IMR-90 (cell line): Measurements from ENCODE around the gene RAB11B.

Experiments
- BHLHE40 ChIP-seq: fragments of 150-350 bp; IDR thresholded peaks from 2 replicates; pipeline ENCODE4 v1.6.1; 2016; ENCODE audit warnings: mild to moderate bottlenecking, low read depth, low read length
- CEBPB ChIP-seq: IDR thresholded peaks from 2 replicates; pipeline ENCODE4 v1.6.1; 2012; ENCODE audit warnings: low read depth, low read length, improper control_type of control experiment
- CTCF ChIP-seq: conservative IDR thresholded peaks from 2 replicates; pipeline ENCODE4 v1.5.1; 2012; ENCODE audit warnings: mild to moderate bottlenecking, low read depth, low read length, improper control_type of control experiment
- ELK1 ChIP-seq: fragments of 150-350 bp; IDR thresholded peaks from 2 replicates; pipeline ENCODE4 v1.6.1; 2016; ENCODE audit warnings: low read depth, mild to moderate bottlenecking, low read length, moderate library complexity, borderline replicate concordance
- FOS ChIP-seq: fragments of 150-350 bp; IDR thresholded peaks from 2 replicates; pipeline ENCODE4 v1.6.1; 2016; ENCODE audit warnings: low read depth, low read length
- MAZ ChIP-seq: IDR thresholded peaks from 2 replicates; pipeline ENCODE4 v1.6.1; 2012; ENCODE audit warnings: low read depth, mild to moderate bottlenecking, low read length, improper control_type of control experiment, moderate library complexity, borderline replicate concordance
- MXI1 ChIP-seq: IDR thresholded peaks from 2 replicates; pipeline ENCODE4 v1.6.1; 2012; ENCODE audit warnings: low read depth, mild to moderate bottlenecking, low read length, moderate library complexity, borderline replicate concordance
- NFE2L2 ChIP-seq: fragments of 150-350 bp; IDR thresholded peaks from 2 replicates; pipeline ENCODE4 v1.6.1; 2016; ENCODE audit warnings: low read depth, mild to moderate bottlenecking, low read length
- POLR2A ChIP-seq: IDR thresholded peaks from 2 replicates; pipeline ENCODE4 v1.6.1; 2012; ENCODE audit warnings: mild to moderate bottlenecking, low read depth, low read length
- RAD21 ChIP-seq: IDR thresholded peaks from 2 replicates; pipeline ENCODE4 v1.6.1; 2012; ENCODE audit warnings: low read length, improper control_type of control experiment
- RCOR1 ChIP-seq: IDR thresholded peaks from 2 replicates; pipeline ENCODE4 v1.6.1; 2012; ENCODE audit warnings: mild to moderate bottlenecking, low read length, improper control_type of control experiment; ENCODE audit not compliant: insufficient replicate concordance
- RFX5 ChIP-seq: IDR thresholded peaks from 2 replicates; pipeline ENCODE4 v1.8.0; 2012; ENCODE audit warnings: low read depth, mild to moderate bottlenecking, low read length, moderate library complexity
- SMC3 ChIP-seq: fragments of 150-350 bp; IDR thresholded peaks from 2 replicates; pipeline ENCODE4 v1.6.1; 2016; ENCODE audit warnings: low read depth, mild to moderate bottlenecking, antibody characterized with exemption, low read length, moderate library complexity
- USF2 ChIP-seq: fragments of 150-350 bp; IDR thresholded peaks from 2 replicates; pipeline ENCODE4 v1.6.1; 2017; ENCODE audit warnings: mild to moderate bottlenecking, antibody characterized with exemption, low read length, low read depth

- TF ChIP-seq NFE2L2 (no peak), POLR2A (no peak), RCOR1 (no peak), CTCF (no peak), RAD21 (no peak), ELK1 (no peak), FOS (no peak), RFX5 (no peak), BHLHE40 (no peak), CEBPB (no peak), MAZ (no peak), MXI1 (no peak), USF2 (no peak), SMC3 (no peak)
Measured at GRCh38 chr19:8404391-8405151, 14.4 kb downstream of the RAB11B start.
